GM06990 (cell line): ENCODE measurements around the gene UPK3BL2.
"Not testable (repeated sequence)": the region's sequence is repeated elsewhere in the genome, so short reads cannot be mapped to it uniquely, and the experiment has no call there.

ENCODE experiments used
- DNase-seq: peaks from one replicate; pipeline ENCODE4 v3.0.0-alpha.2; 2011; ENCODE audit not compliant: insufficient read length; ENCODE audit errors: extremely low read depth
- H3K27me3 ChIP-seq: replicated peaks from 2 replicates; pipeline ENCODE4 v1.6.0; 2011; ENCODE audit warnings: low read length; ENCODE audit not compliant: control insufficient read depth, insufficient read depth
- H3K36me3 ChIP-seq: 2 replicates; pipeline ENCODE4 v1.5.1; 2011; ENCODE audit warnings: low read length; ENCODE audit not compliant: control insufficient read depth, insufficient read depth
- H3K4me3 ChIP-seq: replicated peaks from 2 replicates; pipeline ENCODE4 v1.5.1; 2011; ENCODE audit warnings: low read depth, mild to moderate bottlenecking, control low read depth, low read length

Gene UPK3BL2

DNA sequence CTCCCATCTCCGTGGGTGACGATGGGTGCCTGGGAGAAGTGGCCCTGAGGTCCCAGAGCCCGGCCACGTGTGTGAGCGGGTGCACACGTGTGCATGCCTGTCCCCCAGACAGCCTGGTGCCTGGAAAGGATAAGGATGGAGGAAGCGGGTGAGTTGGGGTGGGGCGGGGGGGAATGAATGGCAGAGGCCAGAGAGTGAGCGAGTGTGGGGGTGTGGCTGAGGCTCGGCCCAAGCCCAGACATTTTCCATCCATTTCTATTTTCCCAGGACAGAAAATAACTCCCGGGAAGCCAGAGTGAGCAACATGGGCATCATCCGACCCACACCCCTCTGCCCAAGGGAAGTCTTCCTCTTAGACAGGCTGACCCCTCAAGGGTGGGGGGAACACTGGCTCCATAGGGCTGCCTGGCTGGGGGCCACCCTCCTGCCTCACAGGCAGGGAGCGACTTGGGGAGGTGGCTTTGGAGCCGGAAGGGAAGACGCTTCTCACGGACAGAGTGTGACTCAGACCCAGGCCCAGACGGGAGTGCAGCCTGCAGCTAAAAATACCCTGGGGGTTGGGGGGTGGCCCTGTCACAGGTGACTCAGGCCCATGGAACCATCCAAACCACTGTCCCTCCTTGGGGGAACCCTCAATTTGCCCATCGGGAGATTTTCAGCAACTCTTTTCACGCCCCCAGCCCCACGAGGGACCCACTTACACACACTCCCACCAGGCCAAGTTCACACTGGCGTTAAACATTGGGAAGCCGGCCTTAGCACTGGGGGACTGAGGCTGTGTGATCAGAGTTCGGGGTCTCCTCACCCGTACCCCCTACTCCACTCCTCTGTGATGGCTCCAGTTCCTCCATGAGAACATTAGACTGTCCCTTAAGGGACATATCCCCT is 38.0 kb downstream of the UPK3BL2 start:
- DNase-seq, H3K27me3 ChIP-seq, H3K36me3 ChIP-seq, H3K4me3 ChIP-seq: not testable (repeated sequence)

DNA sequence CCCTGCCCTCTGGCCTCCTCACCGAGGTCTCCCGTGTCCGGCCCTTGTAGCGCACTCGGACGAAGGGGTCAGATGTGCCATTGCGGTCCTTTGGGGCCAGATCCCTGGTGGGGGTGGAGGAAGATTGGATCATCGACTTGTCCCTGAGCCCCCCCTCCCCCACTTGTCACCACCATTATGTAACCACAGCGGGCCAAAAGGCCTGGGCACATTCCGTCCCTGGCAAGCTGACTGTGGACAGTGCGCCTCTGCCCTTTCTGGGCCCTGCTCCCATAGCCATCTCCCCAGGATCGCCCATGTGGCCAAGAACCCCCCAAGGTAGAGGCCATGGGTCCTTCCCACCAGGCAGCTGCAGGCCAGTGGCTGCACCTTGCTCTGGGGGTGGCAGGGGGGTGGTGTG is 40.4 kb downstream of the UPK3BL2 start:
- not testable (repeated sequence) for H3K36me3 ChIP-seq, H3K27me3 ChIP-seq, H3K4me3 ChIP-seq, DNase-seq

DNA sequence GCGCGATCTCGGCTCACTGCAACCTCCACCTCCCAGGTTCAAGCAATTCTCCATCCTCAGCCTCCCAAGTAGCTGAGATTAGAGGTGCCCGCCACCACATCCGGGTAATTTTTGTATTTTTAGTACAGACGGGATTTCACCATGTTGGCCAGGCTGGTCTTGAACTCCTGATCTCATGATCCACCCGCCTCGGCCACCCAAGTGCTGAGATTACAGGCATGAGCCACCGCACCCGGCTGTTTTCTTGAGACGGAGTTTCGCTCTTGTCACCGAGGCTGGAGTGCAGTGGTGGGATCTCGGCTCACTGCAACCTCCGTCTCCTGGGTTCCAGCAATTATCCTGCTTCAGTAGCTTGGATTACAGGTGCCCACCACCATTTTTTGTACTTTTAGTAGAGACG is 45.2 kb downstream of the UPK3BL2 start:
- not testable (repeated sequence) for H3K36me3 ChIP-seq, H3K27me3 ChIP-seq, H3K4me3 ChIP-seq, DNase-seq

GRCh38 chr7:102497308-102497707 is 46.2 kb downstream of the UPK3BL2 start:
- H3K27me3 ChIP-seq, DNase-seq, H3K4me3 ChIP-seq, H3K36me3 ChIP-seq: not testable (repeated sequence)

GRCh38 chr7:102496861-102497260 is 46.6 kb downstream of the UPK3BL2 start:
- H3K4me3 ChIP-seq, DNase-seq, H3K36me3 ChIP-seq, H3K27me3 ChIP-seq: not testable (repeated sequence)

- DNase-seq, H3K4me3 ChIP-seq, H3K27me3 ChIP-seq, H3K36me3 ChIP-seq: not testable (repeated sequence)
Measured at GRCh38 chr7:102494473-102495149, 48.9 kb downstream of the UPK3BL2 start.

DNA sequence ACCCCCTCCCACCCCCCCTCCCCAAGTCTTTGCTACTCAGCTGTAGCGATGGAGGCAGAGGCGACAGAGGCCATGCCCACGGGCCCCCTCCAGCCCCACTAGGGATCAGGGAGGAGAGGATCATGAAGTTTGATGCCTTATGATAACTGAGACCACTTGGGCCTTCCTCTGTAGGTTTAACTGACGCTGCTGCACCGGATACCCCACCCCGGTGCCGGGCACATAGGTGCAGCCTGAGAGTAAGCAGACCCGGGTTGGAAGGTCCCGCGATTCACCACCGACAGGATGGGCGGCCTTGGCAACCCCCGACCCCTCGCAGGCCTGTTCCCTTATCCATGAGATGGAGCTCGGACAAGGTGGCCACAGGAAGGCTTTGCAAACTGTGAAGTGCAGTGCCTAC is 49.5 kb downstream of the UPK3BL2 start:
- DNase-seq, H3K27me3 ChIP-seq, H3K36me3 ChIP-seq, H3K4me3 ChIP-seq: not testable (repeated sequence)

DNA sequence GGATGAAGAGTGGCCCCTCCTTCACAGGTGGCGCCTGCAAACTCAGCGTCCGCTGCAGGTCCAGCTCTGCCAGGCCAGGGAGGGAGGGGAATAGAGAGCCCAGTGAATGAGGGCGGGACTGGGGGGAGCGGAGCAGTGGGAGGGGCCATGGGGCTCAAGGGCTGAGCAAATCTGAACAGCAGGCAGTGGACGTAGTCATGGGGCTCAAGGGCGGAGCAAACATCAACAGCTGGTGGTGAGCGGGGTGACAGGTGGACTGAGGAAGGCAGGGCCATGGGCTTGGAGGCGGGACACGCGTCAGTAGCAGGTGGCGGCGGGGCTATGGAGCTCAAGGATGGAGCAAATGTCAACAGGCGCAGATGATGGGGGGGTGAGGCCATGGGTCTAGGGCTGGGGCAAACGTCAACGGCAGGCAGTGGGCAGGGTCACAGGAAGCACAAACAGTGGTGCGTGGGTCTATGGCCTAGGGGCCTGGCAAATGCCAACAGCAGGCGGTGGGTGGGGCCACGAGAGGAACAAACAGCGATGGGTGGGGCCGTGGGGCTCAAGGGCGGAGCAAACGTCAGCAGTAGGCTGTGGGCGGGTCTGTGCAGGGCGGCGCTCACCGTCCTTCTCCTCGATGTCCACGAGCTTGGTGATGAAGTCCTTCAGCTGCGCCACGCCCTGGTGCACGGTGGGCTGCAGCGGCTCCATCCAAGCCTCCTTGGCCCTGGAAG is 50.1 kb downstream of the UPK3BL2 start:
- not testable (repeated sequence) for H3K4me3 ChIP-seq, DNase-seq, H3K27me3 ChIP-seq, H3K36me3 ChIP-seq

GRCh38 chr7:102490529-102491075 is 52.9 kb downstream of the UPK3BL2 start:
- H3K36me3 ChIP-seq, H3K27me3 ChIP-seq, DNase-seq: not testable (repeated sequence)

More at GRCh38 chr7:102490529-102491075, 52.9 kb downstream of the UPK3BL2 start:
- not testable (repeated sequence) for H3K4me3 ChIP-seq
